GM12878 (cell line): ENCODE measurements around the gene STK4. TPM values are rescaled to one million over a fixed set of nuclear protein-coding genes. Genes with fewer than 3 reads are reported as not detected.

ENCODE experiments used
- ATAC-seq: fragments of 200-7000 bp; cut with Tn5 transposase; 3 replicates; pipeline ENCODE4 v1.9.1; 2020; ENCODE audit warnings: mild to moderate bottlenecking, moderate library complexity
- BruUV-seq: library from RNA; stranded (reverse); fragments of 400-500 nt; replicated peaks from 2 replicates; lab custom pipeline; 2021; lab: Mats Ljungman, UMichigan
- CTCF ChIA-PET: fragments of 300-600 bp; sonication (Branson Sonifier 250); formaldehyde crosslinking; extraction: SDS; loops from one replicate; lab custom pipeline; 2021; ENCODE audit warnings: inconsistent platforms; lab: Yijun Ruan, JAX
- POLR2A ChIA-PET: fragments of 350-600 bp; formaldehyde crosslinking; extraction: SDS; loops from one replicate; lab custom pipeline; 2021; ENCODE audit warnings: inconsistent platforms; lab: Charles Lee
- RAD21 ChIA-PET: fragments of 300-600 bp; sonication (Branson Sonifier 250); formaldehyde crosslinking; loops from one replicate; lab custom pipeline; 2023; ENCODE audit warnings: antibody characterized with exemption; ENCODE audit not compliant: unreplicated experiment; lab: Charles Lee
- SMC1A ChIA-PET: fragments of 300-600 bp; sonication (Branson Sonifier 250); formaldehyde crosslinking; loops from one replicate; lab custom pipeline; 2023; ENCODE audit not compliant: unreplicated experiment, uncharacterized antibody; lab: Charles Lee
- DNase-seq: peaks from one replicate; pipeline ENCODE4 v3.0.0-alpha.2; 2011; ENCODE audit warnings: low read depth, low spot score
- FAIRE-seq: peaks from 3 replicates; lab custom pipeline; 2011; peaks lifted over from hg19 to GRCh38; lab: Jason Lieb, UNC
- H2AFZ ChIP-seq: 2 replicates; pipeline ENCODE4 v1.6.0; 2011; ENCODE audit warnings: low read depth, low read length, control low read depth; ENCODE audit not compliant: control insufficient read depth
- H3K27ac ChIP-seq: 2 replicates; pipeline ENCODE4 v1.5.1; 2011; ENCODE audit warnings: control low read depth; ENCODE audit not compliant: control insufficient read depth, insufficient read depth
- H3K27me3 ChIP-seq, 2 experiments: replicated peaks in 1 of 2; 2 replicates each; pipeline versions ENCODE4 v1.6.0 to v1.6.1; 2011; ENCODE audit warnings: low read length in 1 of 2; ENCODE audit not compliant: control insufficient read depth in 2 of 2, insufficient read depth in 2 of 2
- H3K36me3 ChIP-seq, 2 experiments: 2 replicates each; pipeline ENCODE4 v1.5.1; 2011; ENCODE audit warnings: low read length in 1 of 2; ENCODE audit not compliant: control insufficient read depth in 2 of 2, insufficient read depth in 2 of 2
- H3K4me1 ChIP-seq: 2 replicates; pipeline ENCODE4 v1.6.1; 2011; ENCODE audit warnings: mild to moderate bottlenecking, low read length, moderate library complexity, mixed read lengths; ENCODE audit not compliant: control insufficient read depth, insufficient read depth
- H3K4me2 ChIP-seq: 2 replicates; pipeline ENCODE4 v1.6.0; 2011; ENCODE audit warnings: control low read depth; ENCODE audit not compliant: control insufficient read depth, insufficient read depth
- H3K4me3 ChIP-seq: fragments of 200-600 bp; sonication (generic); 2 replicates; pipeline ENCODE4 v1.5.1; 2016
- H3K79me2 ChIP-seq: 2 replicates; pipeline ENCODE4 v1.6.0; 2011; ENCODE audit warnings: low read length; ENCODE audit not compliant: control insufficient read depth, insufficient read depth
- H3K9ac ChIP-seq: 2 replicates; pipeline ENCODE4 v1.8.0; 2011; ENCODE audit warnings: low read length, control low read depth, mixed read lengths; ENCODE audit not compliant: control insufficient read depth, insufficient read depth
- H3K9me3 ChIP-seq: replicated peaks from 3 replicates; pipeline ENCODE4 v1.5.1; 2011; ENCODE audit warnings: mild to moderate bottlenecking, low read length; ENCODE audit not compliant: control insufficient read depth, insufficient read depth
- H4K20me1 ChIP-seq: 2 replicates; pipeline ENCODE4 v1.6.0; 2011; ENCODE audit not compliant: control insufficient read depth, insufficient read depth
- ATF3 ChIP-seq: IDR thresholded peaks from 2 replicates; pipeline ENCODE4 v1.6.1; 2011; ENCODE audit warnings: low read depth, mild to moderate bottlenecking, low read length, moderate library complexity, borderline replicate concordance; ENCODE audit errors: extremely low read depth
- BCL11A ChIP-seq: IDR thresholded peaks from 2 replicates; pipeline ENCODE4 v1.6.1; 2011; ENCODE audit warnings: low read depth, low read length
- CHD1 ChIP-seq: IDR thresholded peaks from 2 replicates; pipeline ENCODE4 v1.6.1; 2012; ENCODE audit warnings: low read depth, low read length, improper control_type of control experiment
- FOXM1 ChIP-seq: IDR thresholded peaks from 2 replicates; pipeline ENCODE4 v1.6.1; 2012; ENCODE audit warnings: low read depth, mild to moderate bottlenecking, inconsistent platforms, low read length, moderate library complexity
- GABPA ChIP-seq: IDR thresholded peaks from 2 replicates; pipeline ENCODE4 v1.6.1; 2014; ENCODE audit warnings: antibody characterized with exemption, low read depth, mild to moderate bottlenecking, inconsistent platforms
- HDAC6 ChIP-seq: fragments of 200-600 bp; sonication (generic); IDR thresholded peaks from one replicate; pipeline ENCODE4 v1.8.0; 2017; ENCODE audit warnings: antibody characterized with exemption; ENCODE audit not compliant: unreplicated experiment
- MTA3 ChIP-seq: IDR thresholded peaks from 2 replicates; pipeline ENCODE4 v1.6.1; 2012; ENCODE audit warnings: low read length, inconsistent platforms, borderline replicate concordance
- MXI1 ChIP-seq: fragments of 150-350 bp; IDR thresholded peaks from 2 replicates; pipeline ENCODE4 v1.6.1; 2011; ENCODE audit warnings: low read depth, mild to moderate bottlenecking, inconsistent platforms, low read length, improper control_type of control experiment
- MYB ChIP-seq: fragments of 150-350 bp; IDR thresholded peaks from 2 replicates; pipeline ENCODE4 v1.6.1; 2014; ENCODE audit warnings: mild to moderate bottlenecking, low read depth, low read length, borderline replicate concordance
- SMAD1 ChIP-seq: fragments of 450-650 bp; IDR thresholded peaks from 2 replicates; pipeline ENCODE4 v1.6.1; 2018; ENCODE audit warnings: mild to moderate bottlenecking, low read depth; ENCODE audit not compliant: partially characterized antibody
- STAT3 ChIP-seq: IDR thresholded peaks from 2 replicates; pipeline ENCODE4 v1.6.1; 2011; ENCODE audit warnings: low read depth, low read length, improper control_type of control experiment
- SUZ12 ChIP-seq: fragments of 200-600 bp; sonication (generic); IDR thresholded peaks from one replicate; pipeline ENCODE4 v1.6.1; 2018; ENCODE audit warnings: antibody characterized with exemption, mild to moderate bottlenecking; ENCODE audit not compliant: unreplicated experiment
- USF1 ChIP-seq: IDR thresholded peaks from 2 replicates; pipeline ENCODE4 v1.6.1; 2011; ENCODE audit warnings: borderline replicate concordance, low read depth, mild to moderate bottlenecking, moderate library complexity, mixed read lengths, low read length; ENCODE audit not compliant: insufficient read depth; ENCODE audit errors: extremely low read length
- WGBS: methylation state at CpG from one replicate; pipeline ENCODE4 v1.1.6; 2016; ENCODE audit warnings: low lambda C conversion rate; ENCODE audit not compliant: insufficient replicate concordance, insufficient coverage; ENCODE audit errors: missing lambda C conversion rate; 5-methylcytosine and 5-hydroxymethylcytosine counted together
- in situ Hi-C: fragments of 300-500 bp; cut with MboI; formaldehyde crosslinking; loops from 9 replicates; pipeline ENCODE4 v1.14.3; 2018; ENCODE audit warnings: mixed read lengths
- intact Hi-C: fragments of 100-400 bp; cut with micrococcal nuclease; formaldehyde crosslinking; loops from one replicate; pipeline ENCODE4 v1.14.2; 2022; ENCODE audit not compliant: unreplicated experiment
- polyA plus RNA-seq, 11 experiments: library from polyadenylated mRNA; depleted of rRNA in 4 of 11; unstranded in 6 of 11; stranded (reverse) in 5 of 11; fragments of >200 nt; fragmentation: Nextera tagmentation in 4 of 11; fragmentation: Illumina TruSeq in 1 of 11; extraction: Ambion mirVana in 4 of 11; extraction: Trizol in 1 of 11; gene quantifications; 1 replicate in 1 of 11; 2 replicates in 10 of 11; pipeline versions ENCODE4 v1.2.1 to v1.2.3, GENCODE V29; 2011 to 2016; ENCODE audit warnings: inconsistent platforms in 2 of 11, missing spikeins in 2 of 11, low read depth in 1 of 11
- total RNA-seq, 4 experiments: library from RNA; depleted of rRNA in 3 of 4; stranded (reverse); fragments of >200 nt in 3 of 4; fragmentation: Illumina TruSeq in 1 of 4; extraction: Trizol in 1 of 4; gene quantifications; 2 replicates each; pipeline versions ENCODE4 v1.2.1 to v1.2.3, GENCODE V29; 2013 to 2021

STK4 gene
- total and polyA plus RNA-seq, 10 of the 15 experiments (the other 5 are each of a cell fraction or from before 2014, with no cell fraction given), result 24.0 to 135 (median 89.7) TPM

GRCh38 chr20:45067558-45067957, 101.2 kb downstream of the STK4 start:
- H3K9ac ChIP-seq, result no peak overlapping the region
- H3K79me2 ChIP-seq, result peaks cover 18% of the 10 kb centered on the region
- peaks cover 3 to 25% of the 10 kb centered on the region in 2 experiments for H3K36me3 ChIP-seq
- no peaks in the 10 kb centered on the region for H3K4me1 ChIP-seq
- 98% methylated on average over 2 of the region's 2 CpGs for WGBS
- no peak for ATAC-seq
- TF ChIP-seq FOXM1 (no peak), BCL11A (no peak), HDAC6 (no peak)
- RAD21 ChIA-PET, result interaction anchor here (0.6 to 1.0 kb wide), 2 partner anchors 9 to 152 kb away, joined by 3 read pairs; no protein-coding TSS in a partner anchor
- CTCF ChIA-PET, result interaction anchor here (1.0 to 2.4 kb wide), 3 partner anchors 24 to 142 kb away, joined by 3 to 11 read pairs (median 4); no protein-coding TSS in a partner anchor
- no peak for FAIRE-seq
- H3K4me2 ChIP-seq, result no peak overlapping the region
- in situ Hi-C loops, result no loop called here
- no peak overlapping the region for H3K4me3 ChIP-seq
- H2AFZ ChIP-seq, result no peak overlapping the region
- no peak overlapping the region for H3K27ac ChIP-seq
- BruUV-seq, result no TSS peak
- H3K9me3 ChIP-seq, result no peaks in the 10 kb centered on the region
- POLR2A ChIA-PET, result no interaction called here
- SMC1A ChIA-PET, result interaction anchor here (1.7 to 2.1 kb wide), 2 partner anchors 17 to 23 kb away, joined by 8 read pairs; no protein-coding TSS in a partner anchor
- no peaks in the 10 kb centered on the region for H3K27me3 ChIP-seq
- H4K20me1 ChIP-seq, result no peaks in the 10 kb centered on the region; the same call in 1 of the 2 replicates
- intact Hi-C loops, result no loop called here
- no peak for DNase-seq

DNA sequence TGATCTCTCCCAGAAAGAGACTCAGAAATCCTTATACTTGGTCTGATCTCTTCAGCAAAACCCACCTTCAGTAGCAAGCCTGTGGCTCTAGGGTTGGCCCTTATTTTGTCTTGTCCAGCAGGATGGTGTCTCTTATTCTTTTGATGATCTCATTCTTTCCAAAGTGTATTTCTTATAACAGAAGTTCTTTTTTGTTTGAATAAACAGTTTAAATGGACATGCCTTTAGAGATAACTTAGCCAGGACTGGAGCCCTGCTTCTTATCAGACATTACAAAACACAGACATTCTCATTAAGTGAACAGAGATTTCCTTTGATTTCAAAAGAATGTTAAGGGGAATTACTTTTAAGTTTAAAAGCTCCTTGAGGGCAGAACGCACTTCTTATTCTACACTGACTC, 102.9 kb downstream of the STK4 start:
- no peak for FAIRE-seq
- 100% methylated on average over 1 of the region's 1 CpG for whole genome bisulfite sequencing
- H3K9me3 ChIP-seq, result no peaks in the 10 kb centered on the region
- ChIA-PET SMC1A (no interaction called here), POLR2A (no interaction called here), CTCF (interaction anchor here (0.6 kb wide), 1 partner anchor 24 kb away, joined by 3 read pairs; no protein-coding TSS in a partner anchor), RAD21 (interaction anchor here (1.0 kb wide), 1 partner anchor 10 kb away, joined by 3 read pairs; no protein-coding TSS in a partner anchor)
- intact Hi-C loops (no loop called here), in situ Hi-C loops (no loop called here)
- H3K36me3 ChIP-seq, result peaks cover 8 to 25% of the 10 kb centered on the region in 2 experiments
- peaks cover 14% of the 10 kb centered on the region for H3K79me2 ChIP-seq
- H3K4me1 ChIP-seq, result no peaks in the 10 kb centered on the region
- DNase-seq, result no peak
- H3K4me2 ChIP-seq, result no peak overlapping the region
- H3K9ac ChIP-seq, result no peak overlapping the region
- no peak for ATAC-seq
- no peak overlapping the region for H3K27ac ChIP-seq
- no peak overlapping the region for H3K4me3 ChIP-seq
- no TSS peak for BruUV-seq
- no peak overlapping the region for H2AFZ ChIP-seq
- no peaks in the 10 kb centered on the region for H3K27me3 ChIP-seq
- H4K20me1 ChIP-seq, result no peaks in the 10 kb centered on the region; the same call in 1 of the 2 replicates
- no peak for TF ChIP-seq SUZ12
- no peak for TF ChIP-seq MXI1
- TF ChIP-seq ATF3, result no peak
- no peak for TF ChIP-seq SMAD1
- no peak for TF ChIP-seq USF1
- TF ChIP-seq CHD1, result no peak
- TF ChIP-seq GABPA, result no peak
- no peak for TF ChIP-seq MYB
- TF ChIP-seq STAT3, result no peak
- TF ChIP-seq MTA3, result no peak
